ENCODE data around the gene NLRP2B. TPM values are rescaled to one million over a fixed set of nuclear protein-coding genes. Genes with fewer than 3 reads are reported as not detected.
A peak's percentile ranks its signal among the peaks of the same experiment; 100 is the strongest.
"Not testable (repeated sequence)": the region's sequence is repeated elsewhere in the genome, so short reads cannot be mapped to it uniquely, and the experiment has no call there.

NLRP2B gene
- total RNA-seq, result not detected in 2 replicates

DNA sequence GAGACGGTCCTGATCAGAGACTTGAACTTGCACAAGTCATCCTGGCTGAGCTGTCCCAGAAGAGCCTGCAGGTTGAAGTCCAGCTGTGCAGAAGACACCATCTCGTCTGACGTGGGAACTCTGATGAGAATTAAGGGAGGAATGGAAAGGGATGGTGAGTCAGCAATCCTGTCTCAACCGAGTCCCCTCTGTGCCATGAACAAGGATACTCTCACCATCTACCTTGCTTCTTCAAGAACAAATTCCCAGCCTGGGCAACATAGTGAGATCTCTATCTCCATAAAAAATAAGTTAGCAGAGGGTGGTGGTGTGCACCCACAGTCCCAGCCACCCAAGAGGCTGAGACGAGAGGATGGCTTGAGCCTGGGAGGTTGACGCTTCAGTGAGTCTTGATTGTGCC lies at the start of gene NLRP2B:
TSS of gene NLRP2B (minus strand) at position 101 of the 400 bp plus-strand sequence.
- DNase-seq (ENCODE audit: low read depth), result no peak
- TF ChIP-seq, protein P1, sequence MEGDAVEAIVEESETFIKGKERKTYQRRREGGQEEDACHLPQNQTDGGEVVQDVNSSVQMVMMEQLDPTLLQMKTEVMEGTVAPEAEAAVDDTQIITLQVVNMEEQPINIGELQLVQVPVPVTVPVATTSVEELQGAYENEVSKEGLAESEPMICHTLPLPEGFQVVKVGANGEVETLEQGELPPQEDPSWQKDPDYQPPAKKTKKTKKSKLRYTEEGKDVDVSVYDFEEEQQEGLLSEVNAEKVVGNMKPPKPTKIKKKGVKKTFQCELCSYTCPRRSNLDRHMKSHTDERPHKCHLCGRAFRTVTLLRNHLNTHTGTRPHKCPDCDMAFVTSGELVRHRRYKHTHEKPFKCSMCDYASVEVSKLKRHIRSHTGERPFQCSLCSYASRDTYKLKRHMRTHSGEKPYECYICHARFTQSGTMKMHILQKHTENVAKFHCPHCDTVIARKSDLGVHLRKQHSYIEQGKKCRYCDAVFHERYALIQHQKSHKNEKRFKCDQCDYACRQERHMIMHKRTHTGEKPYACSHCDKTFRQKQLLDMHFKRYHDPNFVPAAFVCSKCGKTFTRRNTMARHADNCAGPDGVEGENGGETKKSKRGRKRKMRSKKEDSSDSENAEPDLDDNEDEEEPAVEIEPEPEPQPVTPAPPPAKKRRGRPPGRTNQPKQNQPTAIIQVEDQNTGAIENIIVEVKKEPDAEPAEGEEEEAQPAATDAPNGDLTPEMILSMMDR (IDR thresholded peaks at IDR 0.05; ENCODE audit: insufficient read depth, low read length, severe bottlenecking), result no peak
- Histone ChIP-seq H3K4me3 (ENCODE audit: low read depth, low read length) (no peak within 1 kb of the TSS), H3K36me3 (ENCODE audit: control insufficient read depth, insufficient read depth, low read length) (no peaks in the 10 kb centered on the region), H3K27me3 (ENCODE audit: control insufficient read depth, insufficient read depth, low read length) (no peaks in the 10 kb centered on the region)
- no peak for FAIRE-seq

GRCh38 chrX:57725995-57726394 lies 45.9 kb upstream of the NLRP2B start:
- not testable (repeated sequence) for DNase-seq (ENCODE audit: low read depth); H3K36me3 ChIP-seq (ENCODE audit: control insufficient read depth, insufficient read depth, low read length); FAIRE-seq; H3K4me3 ChIP-seq (ENCODE audit: low read depth, low read length); H3K27me3 ChIP-seq (ENCODE audit: control insufficient read depth, insufficient read depth, low read length)

DNA sequence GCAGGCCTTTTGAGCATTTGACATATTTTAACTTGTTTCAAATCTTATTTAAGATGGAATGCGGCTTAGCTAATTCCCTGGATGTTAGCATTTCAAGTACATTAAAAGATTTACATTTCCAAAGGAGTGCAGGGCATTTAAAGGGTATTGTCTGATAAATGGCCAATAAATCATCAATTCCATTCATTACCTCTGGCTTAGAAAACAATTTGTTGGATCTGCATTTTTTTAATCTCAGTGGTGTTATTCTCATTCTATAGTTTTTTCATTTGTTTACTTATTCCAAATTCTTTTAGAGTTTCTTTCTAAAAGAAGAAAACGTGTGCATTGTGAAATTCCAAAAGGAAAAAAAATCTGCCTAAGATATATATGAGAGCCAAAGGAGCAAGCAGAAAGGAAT lies 1.3 kb upstream of the NLRP2B start:
- DNase-seq (ENCODE audit: low read depth) (no peak), FAIRE-seq (no peak)
- Histone ChIP-seq H3K27me3 (ENCODE audit: control insufficient read depth, insufficient read depth, low read length) (no peaks in the 10 kb centered on the region), H3K36me3 (ENCODE audit: control insufficient read depth, insufficient read depth, low read length) (no peaks in the 10 kb centered on the region), H3K4me3 (ENCODE audit: low read depth, low read length) (no peak overlapping the region)
- TF ChIP-seq, protein P1 (IDR thresholded peaks at IDR 0.05; ENCODE audit: insufficient read depth, low read length, severe bottlenecking), result no peak

DNA sequence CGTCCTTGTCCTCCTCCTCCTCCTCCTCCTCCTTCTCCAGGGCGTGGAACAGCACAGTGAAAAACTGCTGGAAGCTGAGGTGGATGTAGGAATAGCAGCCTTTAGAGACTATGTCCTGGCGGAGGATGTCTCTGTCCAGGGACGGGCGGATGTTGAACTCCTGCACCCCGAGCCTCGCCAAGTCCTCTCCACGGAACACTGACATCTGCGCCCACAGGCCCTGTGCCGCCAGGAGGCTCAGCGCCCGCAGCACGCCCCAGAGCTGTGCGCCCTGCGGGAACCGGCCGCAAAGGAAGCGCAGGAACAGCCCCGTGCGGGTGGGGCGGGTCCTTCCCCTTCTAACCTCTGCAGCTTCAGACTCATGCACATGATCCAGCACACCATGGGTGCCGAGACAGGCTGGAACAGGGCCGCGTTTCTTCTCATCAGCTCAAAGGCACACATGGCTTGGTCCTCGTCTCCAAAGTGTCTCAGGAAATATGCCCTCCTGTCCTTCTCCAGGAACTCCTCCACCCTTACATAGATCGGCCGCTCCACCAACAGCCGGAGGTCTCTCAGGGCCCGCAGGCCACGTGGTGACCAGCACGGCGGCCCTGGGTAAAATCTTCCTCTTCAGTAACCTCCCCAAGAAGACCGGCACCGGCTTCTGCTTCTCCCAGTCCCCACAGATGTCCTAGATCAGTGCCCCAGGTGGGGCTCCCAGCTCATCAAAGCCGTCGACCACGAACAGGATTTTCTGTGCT lies 1.2 kb downstream of the NLRP2B start:
- TF ChIP-seq, protein P1 (IDR thresholded peaks at IDR 0.05; ENCODE audit: insufficient read depth, low read length, severe bottlenecking), result no peak
- no peak for DNase-seq (ENCODE audit: low read depth)
- Histone ChIP-seq H3K27me3 (ENCODE audit: control insufficient read depth, insufficient read depth, low read length) (no peaks in the 10 kb centered on the region), H3K36me3 (ENCODE audit: control insufficient read depth, insufficient read depth, low read length) (no peaks in the 10 kb centered on the region), H3K4me3 (ENCODE audit: low read depth, low read length) (no peak overlapping the region)
- FAIRE-seq, result no peak

GRCh38 chrX:57677132-57677858 lies 2.8 kb downstream of the NLRP2B start:
- no peak overlapping the region for H3K4me3 ChIP-seq (ENCODE audit: low read depth, low read length)
- DNase-seq (ENCODE audit: low read depth) (no peak), FAIRE-seq (peak; percentile 68)
- TF ChIP-seq, protein P1 (IDR thresholded peaks at IDR 0.05; ENCODE audit: insufficient read depth, low read length, severe bottlenecking), result no peak
- no peaks in the 10 kb centered on the region for H3K27me3 ChIP-seq (ENCODE audit: control insufficient read depth, insufficient read depth, low read length)
- no peaks in the 10 kb centered on the region for H3K36me3 ChIP-seq (ENCODE audit: control insufficient read depth, insufficient read depth, low read length)

DNA sequence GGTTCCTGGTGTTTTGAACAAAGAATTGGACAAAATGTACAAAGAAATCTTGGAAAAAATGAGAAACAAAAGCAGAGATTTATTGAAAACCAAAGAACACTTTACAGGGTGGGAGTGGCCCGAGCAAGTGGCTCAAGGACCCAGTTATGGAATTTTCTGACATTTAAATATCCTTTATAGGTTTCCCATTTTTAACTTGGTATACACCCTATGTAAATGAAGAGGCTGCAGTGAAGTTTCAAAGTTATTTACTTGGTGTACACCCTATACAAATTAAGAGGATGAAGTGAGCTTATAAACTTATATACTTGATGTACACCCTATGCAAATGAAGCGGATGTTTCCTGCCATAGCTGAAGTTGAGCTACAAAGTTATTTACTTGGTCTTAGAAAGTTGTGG lies 4.7 kb downstream of the NLRP2B start:
- DNase-seq (ENCODE audit: low read depth) (no peak), FAIRE-seq (no peak)
- TF ChIP-seq, protein P1 (IDR thresholded peaks at IDR 0.05; ENCODE audit: insufficient read depth, low read length, severe bottlenecking), result no peak
- Histone ChIP-seq H3K4me3 (ENCODE audit: low read depth, low read length) (no peak overlapping the region), H3K36me3 (ENCODE audit: control insufficient read depth, insufficient read depth, low read length) (no peaks in the 10 kb centered on the region), H3K27me3 (ENCODE audit: control insufficient read depth, insufficient read depth, low read length) (no peaks in the 10 kb centered on the region)
